K562 (cell line): ENCODE measurements around the gene DNAH3. TPM values are rescaled to one million over a fixed set of nuclear protein-coding genes. Genes with fewer than 3 reads are reported as not detected.
A peak's percentile ranks its signal among the peaks of the same experiment; 100 is the strongest.

Experiments
- BCL6 ChIP-seq: fragments of 250-450 bp; sonication (Bioruptor Pico); IDR thresholded peaks from 2 replicates; pipeline ENCODE4 v1.4.0; 2020
- CTBP1 ChIP-seq: fragments of 450-650 bp; IDR thresholded peaks from 2 replicates; pipeline ENCODE4 v1.6.1; 2016; ENCODE audit warnings: borderline replicate concordance
- EGR1 ChIP-seq: fragments of 450-650 bp; conservative IDR thresholded peaks from 2 replicates; pipeline ENCODE4 v1.6.1; 2017; ENCODE audit warnings: mild to moderate bottlenecking
- HCFC1 ChIP-seq: IDR thresholded peaks from 2 replicates; pipeline ENCODE4 v1.6.1; 2012; ENCODE audit warnings: low read depth, low read length, improper control_type of control experiment
- MAZ ChIP-seq, 2 experiments: fragments of 450-650 bp in 1 of 2; sonication (generic) in 1 of 2; formaldehyde crosslinking; IDR thresholded peaks in 1 of 2; conservative IDR thresholded peaks in 1 of 2; 2 replicates each; pipeline versions ENCODE4 v1.4.0 to v1.5.0; 2020; ENCODE audit warnings: mild to moderate bottlenecking in 1 of 2, missing genetic modification reagents in 1 of 2
- NCOA4 ChIP-seq: fragments of 450-650 bp; IDR thresholded peaks from 2 replicates; pipeline ENCODE4 v1.6.1; 2018; ENCODE audit warnings: mild to moderate bottlenecking; ENCODE audit not compliant: partially characterized antibody
- NFIX ChIP-seq: fragments of 250-450 bp; sonication (Bioruptor Pico); IDR thresholded peaks from 2 replicates; pipeline ENCODE4 v1.4.0; 2020; ENCODE audit warnings: low read depth, mild to moderate bottlenecking, moderate library complexity
- POU5F1 ChIP-seq: fragments of 150-350 bp; IDR thresholded peaks from 2 replicates; pipeline ENCODE4 v1.6.1; 2014; ENCODE audit warnings: borderline replicate concordance, low read length, low read depth, mild to moderate bottlenecking; ENCODE audit not compliant: partially characterized antibody
- SETDB1 ChIP-seq: IDR thresholded peaks from one replicate; pipeline ENCODE4 v1.6.1; 2012; ENCODE audit warnings: low read length, control low read depth, inconsistent platforms
- SMAD4 ChIP-seq: fragments of 250-450 bp; sonication (Bioruptor Pico); conservative IDR thresholded peaks from 2 replicates; pipeline ENCODE4 v1.8.0; 2021; ENCODE audit warnings: inconsistent platforms, mild to moderate bottlenecking, moderate library complexity
- SMARCE1 ChIP-seq: fragments of 450-650 bp; IDR thresholded peaks from 2 replicates; pipeline ENCODE4 v1.7.1; 2016; ENCODE audit warnings: mild to moderate bottlenecking
- THAP12 ChIP-seq: fragments of 250-450 bp; sonication (Bioruptor Pico); IDR thresholded peaks from 2 replicates; pipeline ENCODE4 v1.9.0; 2021; ENCODE audit warnings: mild to moderate bottlenecking, inconsistent platforms
- THRAP3 ChIP-seq: fragments of 450-650 bp; IDR thresholded peaks from 2 replicates; pipeline ENCODE4 v1.6.1; 2016; ENCODE audit warnings: mild to moderate bottlenecking, inconsistent platforms, borderline replicate concordance
- ZFP30 ChIP-seq: fragments of 250-450 bp; sonication (Bioruptor Pico); IDR thresholded peaks from 2 replicates; pipeline ENCODE4 v1.8.0; 2022; ENCODE audit warnings: moderate library complexity, mild to moderate bottlenecking, inconsistent platforms, borderline replicate concordance
- ZNF143 ChIP-seq: sonication (generic); formaldehyde crosslinking; IDR thresholded peaks from 2 replicates; pipeline ENCODE4 v1.9.0; 2022; ENCODE audit warnings: mild to moderate bottlenecking, missing genetic modification reagents
- ZNF407 ChIP-seq: fragments of 450-650 bp; IDR thresholded peaks from 2 replicates; pipeline ENCODE4 v1.6.1; 2016; ENCODE audit warnings: low read depth
- polyA plus RNA-seq, 8 experiments: library from polyadenylated mRNA; depleted of rRNA in 4 of 8; stranded (reverse) in 5 of 8; unstranded in 3 of 8; fragments of >200 nt; fragmentation: Nextera tagmentation in 2 of 8; fragmentation: Illumina TruSeq in 1 of 8; extraction: Ambion mirVana in 2 of 8; extraction: Trizol in 1 of 8; gene quantifications; 2 replicates each; pipeline versions ENCODE4 v1.2.1 to v1.2.3, GENCODE V29; 2011 to 2014; ENCODE audit warnings: inconsistent platforms in 1 of 8, missing spikeins in 1 of 8
- total RNA-seq, 7 experiments: library from RNA; depleted of rRNA in 6 of 7; stranded (reverse); fragments of >200 nt in 6 of 7; fragmentation: Illumina TruSeq in 2 of 7; extraction: Trizol in 2 of 7; gene quantifications; 2 replicates each; pipeline versions ENCODE4 v1.2.1 to v1.2.3, GENCODE V29; 2011 to 2021; ENCODE audit warnings: low replicate concordance in 1 of 7

The DNAH3 gene
- total and polyA plus RNA-seq, 9 of the 15 experiments (the other 6 are each of a cell fraction or from before 2014, with no cell fraction given) = 0.32 to 0.84 (median 0.44) TPM

- TF ChIP-seq MAZ (CRISPR knock-in tag; conservative IDR thresholded peaks at IDR 0.05 in 1 of 2, IDR thresholded peaks at IDR 0.05 in 1 of 2) (peak in 1 of 2 experiments; percentile 30; a peak in 3 of 4 replicates), THRAP3 (no peak), BCL6 (CRISPR knock-in tag) (no peak), SMARCE1 (0 out of 2 replicates have a peak, but pooled peaks have one; percentile 22), SETDB1 (no peak), NCOA4 (no peak), HCFC1 (no peak), NFIX (CRISPR knock-in tag) (no peak), ZNF407 (peak; percentile 89), CTBP1 (peak; percentile 15; the same call in 1 of the 2 replicates), ZNF143 (CRISPR knock-in tag) (no peak), EGR1 (peak; percentile 46), ZFP30 (no peak), SMAD4 (CRISPR knock-in tag) (0 out of 2 replicates have a peak, but pooled peaks have one; percentile 11), THAP12 (CRISPR knock-in tag) (no peak), POU5F1 (peak; percentile 12)
- TF ChIP-seq, all 486 proteins: peak for 10
Measured at GRCh38 chr16:20899477-20900298, 251.0 kb downstream of the DNAH3 start (continued).
